GM12874 (cell line): ENCODE measurements around the gene KANSL1L.

Experiments
- CTCF ChIP-seq: IDR thresholded peaks from 2 replicates; pipeline ENCODE4 v1.5.1; 2011; ENCODE audit warnings: low read depth, mild to moderate bottlenecking, control low read depth, low read length, moderate library complexity; ENCODE audit not compliant: insufficient read depth

KANSL1L gene

GRCh38 chr2:209985874-209986273 lies 185.3 kb downstream of the KANSL1L start:
- TF ChIP-seq CTCF, result no peak

- no peak for TF ChIP-seq CTCF
Measured at GRCh38 chr2:209984291-209984690, 186.9 kb downstream of the KANSL1L start.

GRCh38 chr2:209977386-209978239 lies 193.6 kb downstream of the KANSL1L start:
- no peak for TF ChIP-seq CTCF

- TF ChIP-seq CTCF, result no peak
Measured at GRCh38 chr2:209976698-209977385, 194.4 kb downstream of the KANSL1L start.

- TF ChIP-seq CTCF, result no peak
Measured at GRCh38 chr2:209974576-209974975, 196.6 kb downstream of the KANSL1L start.

- TF ChIP-seq CTCF, result no peak
Measured at GRCh38 chr2:209973328-209973727, 197.9 kb downstream of the KANSL1L start.
